ENCODE results near the gene ABCC11. TPM values are rescaled to one million over a fixed set of nuclear protein-coding genes. Genes with fewer than 3 reads are reported as not detected.

The ABCC11 gene
- total and polyA plus RNA-seq, 2 of the 13 experiments (the other 11 are each of a cell fraction or from before 2014, with no cell fraction given): 1.0 to 1.4 TPM

DNA sequence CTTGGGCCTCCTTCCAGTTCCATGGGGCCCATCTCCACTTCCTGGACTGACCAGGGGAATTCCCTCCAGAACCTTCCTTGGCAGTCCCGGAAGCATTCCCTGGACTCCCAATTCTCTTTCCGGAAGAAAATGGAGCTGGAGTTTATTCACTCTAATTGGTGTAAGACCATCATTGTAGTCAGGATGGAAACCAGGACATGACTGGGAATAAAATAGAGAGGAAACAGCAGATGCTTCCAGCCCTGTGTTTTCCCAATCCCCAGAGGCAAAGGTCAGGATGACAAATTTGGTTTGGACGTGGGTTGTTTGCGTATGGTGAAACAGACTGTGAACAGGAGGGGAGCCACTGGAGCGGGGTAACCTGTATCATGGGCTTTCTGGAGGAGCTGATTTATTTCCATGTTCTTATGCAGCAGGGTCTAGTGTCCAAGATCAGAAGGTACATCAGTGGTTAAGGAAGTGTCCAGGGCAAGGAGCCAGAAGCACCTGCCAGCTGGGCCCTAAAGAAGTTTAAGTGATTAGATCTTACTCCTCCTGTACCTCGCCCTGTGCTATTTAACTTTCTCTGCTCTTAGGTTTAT lies 11.7 kb downstream of the ABCC11 start (continued):
- TF ChIP-seq, protein P1, sequence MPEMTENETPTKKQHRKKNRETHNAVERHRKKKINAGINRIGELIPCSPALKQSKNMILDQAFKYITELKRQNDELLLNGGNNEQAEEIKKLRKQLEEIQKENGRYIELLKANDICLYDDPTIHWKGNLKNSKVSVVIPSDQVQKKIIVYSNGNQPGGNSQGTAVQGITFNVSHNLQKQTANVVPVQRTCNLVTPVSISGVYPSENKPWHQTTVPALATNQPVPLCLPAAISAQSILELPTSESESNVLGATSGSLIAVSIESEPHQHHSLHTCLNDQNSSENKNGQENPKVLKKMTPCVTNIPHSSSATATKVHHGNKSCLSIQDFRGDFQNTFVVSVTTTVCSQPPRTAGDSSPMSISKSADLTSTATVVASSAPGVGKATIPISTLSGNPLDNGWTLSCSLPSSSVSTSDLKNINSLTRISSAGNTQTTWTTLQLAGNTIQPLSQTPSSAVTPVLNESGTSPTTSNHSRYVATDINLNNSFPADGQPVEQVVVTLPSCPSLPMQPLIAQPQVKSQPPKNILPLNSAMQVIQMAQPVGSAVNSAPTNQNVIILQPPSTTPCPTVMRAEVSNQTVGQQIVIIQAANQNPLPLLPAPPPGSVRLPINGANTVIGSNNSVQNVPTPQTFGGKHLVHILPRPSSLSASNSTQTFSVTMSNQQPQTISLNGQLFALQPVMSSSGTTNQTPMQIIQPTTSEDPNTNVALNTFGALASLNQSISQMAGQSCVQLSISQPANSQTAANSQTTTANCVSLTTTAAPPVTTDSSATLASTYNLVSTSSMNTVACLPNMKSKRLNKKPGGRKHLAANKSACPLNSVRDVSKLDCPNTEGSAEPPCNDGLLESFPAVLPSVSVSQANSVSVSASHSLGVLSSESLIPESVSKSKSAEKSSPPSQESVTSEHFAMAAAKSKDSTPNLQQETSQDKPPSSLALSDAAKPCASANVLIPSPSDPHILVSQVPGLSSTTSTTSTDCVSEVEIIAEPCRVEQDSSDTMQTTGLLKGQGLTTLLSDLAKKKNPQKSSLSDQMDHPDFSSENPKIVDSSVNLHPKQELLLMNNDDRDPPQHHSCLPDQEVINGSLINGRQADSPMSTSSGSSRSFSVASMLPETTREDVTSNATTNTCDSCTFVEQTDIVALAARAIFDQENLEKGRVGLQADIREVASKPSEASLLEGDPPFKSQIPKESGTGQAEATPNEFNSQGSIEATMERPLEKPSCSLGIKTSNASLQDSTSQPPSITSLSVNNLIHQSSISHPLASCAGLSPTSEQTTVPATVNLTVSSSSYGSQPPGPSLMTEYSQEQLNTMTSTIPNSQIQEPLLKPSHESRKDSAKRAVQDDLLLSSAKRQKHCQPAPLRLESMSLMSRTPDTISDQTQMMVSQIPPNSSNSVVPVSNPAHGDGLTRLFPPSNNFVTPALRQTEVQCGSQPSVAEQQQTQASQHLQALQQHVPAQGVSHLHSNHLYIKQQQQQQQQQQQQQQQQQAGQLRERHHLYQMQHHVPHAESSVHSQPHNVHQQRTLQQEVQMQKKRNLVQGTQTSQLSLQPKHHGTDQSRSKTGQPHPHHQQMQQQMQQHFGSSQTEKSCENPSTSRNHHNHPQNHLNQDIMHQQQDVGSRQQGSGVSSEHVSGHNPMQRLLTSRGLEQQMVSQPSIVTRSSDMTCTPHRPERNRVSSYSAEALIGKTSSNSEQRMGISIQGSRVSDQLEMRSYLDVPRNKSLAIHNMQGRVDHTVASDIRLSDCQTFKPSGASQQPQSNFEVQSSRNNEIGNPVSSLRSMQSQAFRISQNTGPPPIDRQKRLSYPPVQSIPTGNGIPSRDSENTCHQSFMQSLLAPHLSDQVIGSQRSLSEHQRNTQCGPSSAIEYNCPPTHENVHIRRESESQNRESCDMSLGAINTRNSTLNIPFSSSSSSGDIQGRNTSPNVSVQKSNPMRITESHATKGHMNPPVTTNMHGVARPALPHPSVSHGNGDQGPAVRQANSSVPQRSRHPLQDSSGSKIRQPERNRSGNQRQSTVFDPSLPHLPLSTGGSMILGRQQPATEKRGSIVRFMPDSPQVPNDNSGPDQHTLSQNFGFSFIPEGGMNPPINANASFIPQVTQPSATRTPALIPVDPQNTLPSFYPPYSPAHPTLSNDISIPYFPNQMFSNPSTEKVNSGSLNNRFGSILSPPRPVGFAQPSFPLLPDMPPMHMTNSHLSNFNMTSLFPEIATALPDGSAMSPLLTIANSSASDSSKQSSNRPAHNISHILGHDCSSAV (CRISPR knock-in tag; IDR thresholded peaks at IDR 0.05; ENCODE audit: borderline replicate concordance): no peak
- TF ChIP-seq, protein P2, sequence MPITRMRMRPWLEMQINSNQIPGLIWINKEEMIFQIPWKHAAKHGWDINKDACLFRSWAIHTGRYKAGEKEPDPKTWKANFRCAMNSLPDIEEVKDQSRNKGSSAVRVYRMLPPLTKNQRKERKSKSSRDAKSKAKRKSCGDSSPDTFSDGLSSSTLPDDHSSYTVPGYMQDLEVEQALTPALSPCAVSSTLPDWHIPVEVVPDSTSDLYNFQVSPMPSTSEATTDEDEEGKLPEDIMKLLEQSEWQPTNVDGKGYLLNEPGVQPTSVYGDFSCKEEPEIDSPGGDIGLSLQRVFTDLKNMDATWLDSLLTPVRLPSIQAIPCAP (CRISPR knock-in tag; IDR thresholded peaks at IDR 0.05; ENCODE audit: low read depth): no peak
- TF ChIP-seq MZF1 (CRISPR knock-in tag; IDR thresholded peaks at IDR 0.05; ENCODE audit: borderline replicate concordance) (peak; percentile 77; the same call in 1 of the 2 replicates), NFE2L1 (CRISPR knock-in tag; IDR thresholded peaks at IDR 0.05; ENCODE audit: borderline replicate concordance) (no peak), CENPT (CRISPR knock-in tag; IDR thresholded peaks at IDR 0.05; ENCODE audit: low read depth) (no peak), ZNF607 (CRISPR knock-in tag; IDR thresholded peaks at IDR 0.05; ENCODE audit: borderline replicate concordance) (no peak), ZBTB38 (CRISPR knock-in tag; IDR thresholded peaks at IDR 0.05) (no peak), ZNF337 (CRISPR knock-in tag; IDR thresholded peaks at IDR 0.05; ENCODE audit: borderline replicate concordance, low read depth) (no peak), ZNF101 (CRISPR knock-in tag; IDR thresholded peaks at IDR 0.05; ENCODE audit: borderline replicate concordance, low read depth) (no peak), ZEB1 (IDR thresholded peaks at IDR 0.05; ENCODE audit: insufficient replicate concordance, low read depth) (no peak)
- TF ChIP-seq, protein P3, sequence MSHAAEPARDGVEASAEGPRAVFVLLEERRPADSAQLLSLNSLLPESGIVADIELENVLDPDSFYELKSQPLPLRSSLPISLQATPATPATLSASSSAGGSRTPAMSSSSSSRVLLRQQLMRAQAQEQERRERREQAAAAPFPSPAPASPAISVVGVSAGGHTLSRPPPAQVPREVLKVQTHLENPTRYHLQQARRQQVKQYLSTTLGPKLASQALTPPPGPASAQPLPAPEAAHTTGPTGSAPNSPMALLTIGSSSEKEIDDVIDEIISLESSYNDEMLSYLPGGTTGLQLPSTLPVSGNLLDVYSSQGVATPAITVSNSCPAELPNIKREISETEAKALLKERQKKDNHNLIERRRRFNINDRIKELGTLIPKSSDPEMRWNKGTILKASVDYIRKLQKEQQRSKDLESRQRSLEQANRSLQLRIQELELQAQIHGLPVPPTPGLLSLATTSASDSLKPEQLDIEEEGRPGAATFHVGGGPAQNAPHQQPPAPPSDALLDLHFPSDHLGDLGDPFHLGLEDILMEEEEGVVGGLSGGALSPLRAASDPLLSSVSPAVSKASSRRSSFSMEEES (CRISPR knock-in tag; IDR thresholded peaks at IDR 0.05): no peak
- TF ChIP-seq, protein P4, sequence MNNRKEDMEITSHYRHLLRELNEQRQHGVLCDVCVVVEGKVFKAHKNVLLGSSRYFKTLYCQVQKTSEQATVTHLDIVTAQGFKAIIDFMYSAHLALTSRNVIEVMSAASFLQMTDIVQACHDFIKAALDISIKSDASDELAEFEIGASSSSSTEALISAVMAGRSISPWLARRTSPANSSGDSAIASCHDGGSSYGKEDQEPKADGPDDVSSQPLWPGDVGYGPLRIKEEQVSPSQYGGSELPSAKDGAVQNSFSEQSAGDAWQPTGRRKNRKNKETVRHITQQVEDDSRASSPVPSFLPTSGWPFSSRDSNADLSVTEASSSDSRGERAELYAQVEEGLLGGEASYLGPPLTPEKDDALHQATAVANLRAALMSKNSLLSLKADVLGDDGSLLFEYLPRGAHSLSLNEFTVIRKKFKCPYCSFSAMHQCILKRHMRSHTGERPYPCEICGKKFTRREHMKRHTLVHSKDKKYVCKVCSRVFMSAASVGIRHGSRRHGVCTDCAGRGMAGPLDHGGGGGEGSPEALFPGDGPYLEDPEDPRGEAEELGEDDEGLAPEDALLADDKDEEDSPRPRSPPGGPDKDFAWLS (CRISPR knock-in tag; IDR thresholded peaks at IDR 0.05; ENCODE audit: borderline replicate concordance): no peak
- TF ChIP-seq, protein P5, sequence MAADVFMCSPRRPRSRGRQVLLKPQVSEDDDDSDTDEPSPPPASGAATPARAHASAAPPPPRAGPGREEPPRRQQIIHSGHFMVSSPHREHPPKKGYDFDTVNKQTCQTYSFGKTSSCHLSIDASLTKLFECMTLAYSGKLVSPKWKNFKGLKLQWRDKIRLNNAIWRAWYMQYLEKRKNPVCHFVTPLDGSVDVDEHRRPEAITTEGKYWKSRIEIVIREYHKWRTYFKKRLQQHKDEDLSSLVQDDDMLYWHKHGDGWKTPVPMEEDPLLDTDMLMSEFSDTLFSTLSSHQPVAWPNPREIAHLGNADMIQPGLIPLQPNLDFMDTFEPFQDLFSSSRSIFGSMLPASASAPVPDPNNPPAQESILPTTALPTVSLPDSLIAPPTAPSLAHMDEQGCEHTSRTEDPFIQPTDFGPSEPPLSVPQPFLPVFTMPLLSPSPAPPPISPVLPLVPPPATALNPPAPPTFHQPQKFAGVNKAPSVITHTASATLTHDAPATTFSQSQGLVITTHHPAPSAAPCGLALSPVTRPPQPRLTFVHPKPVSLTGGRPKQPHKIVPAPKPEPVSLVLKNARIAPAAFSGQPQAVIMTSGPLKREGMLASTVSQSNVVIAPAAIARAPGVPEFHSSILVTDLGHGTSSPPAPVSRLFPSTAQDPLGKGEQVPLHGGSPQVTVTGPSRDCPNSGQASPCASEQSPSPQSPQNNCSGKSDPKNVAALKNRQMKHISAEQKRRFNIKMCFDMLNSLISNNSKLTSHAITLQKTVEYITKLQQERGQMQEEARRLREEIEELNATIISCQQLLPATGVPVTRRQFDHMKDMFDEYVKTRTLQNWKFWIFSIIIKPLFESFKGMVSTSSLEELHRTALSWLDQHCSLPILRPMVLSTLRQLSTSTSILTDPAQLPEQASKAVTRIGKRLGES (CRISPR knock-in tag; IDR thresholded peaks at IDR 0.05; ENCODE audit: borderline replicate concordance): no peak

All from HepG2 (cell line).